CD4-positive, alpha-beta T cell treated with Interleukin-4 for 1 hour (primary cell): Measurements from ENCODE around the gene TRAPPC10.

Experiments
- DNase-seq, 2 donors: peaks; one replicate each; pipeline ENCODE4 v3.0.0-alpha.2; 2020 to 2022

The TRAPPC10 gene

GRCh38 chr21:44006017-44006619, 6.0 kb upstream of the TRAPPC10 start:
- DNase-seq: no peak

- no peak for DNase-seq
Observed at GRCh38 chr21:44006656-44007055, 5.5 kb upstream of the TRAPPC10 start.

DNA sequence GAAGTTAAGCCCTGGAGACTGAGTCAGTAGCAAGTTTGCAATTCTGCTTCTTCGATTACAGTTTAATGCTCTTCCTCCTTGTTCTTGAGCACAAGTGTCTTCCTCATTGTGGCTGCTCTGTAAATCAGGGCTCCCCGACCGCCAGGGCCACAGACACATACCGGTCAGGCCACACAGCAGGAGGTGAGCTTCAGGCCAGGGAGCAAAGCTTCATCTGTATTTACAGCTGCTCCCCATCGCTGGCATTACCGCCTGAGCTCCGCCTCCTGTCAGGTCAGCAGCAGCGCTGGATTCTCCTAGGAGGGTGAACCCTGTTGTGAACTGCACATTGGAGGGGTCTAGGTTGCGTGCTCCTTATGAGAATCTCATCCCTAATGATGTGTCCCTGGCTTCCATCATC, 1.7 kb upstream of the TRAPPC10 start:
- DNase-seq: no peak

- no peak for DNase-seq
Observed at GRCh38 chr21:44011123-44011522, 986 bp upstream of the TRAPPC10 start.

GRCh38 chr21:44012474-44013379, 618 bp downstream of the TRAPPC10 start:
- DNase-seq: peak; percentile 82 to 86

DNA sequence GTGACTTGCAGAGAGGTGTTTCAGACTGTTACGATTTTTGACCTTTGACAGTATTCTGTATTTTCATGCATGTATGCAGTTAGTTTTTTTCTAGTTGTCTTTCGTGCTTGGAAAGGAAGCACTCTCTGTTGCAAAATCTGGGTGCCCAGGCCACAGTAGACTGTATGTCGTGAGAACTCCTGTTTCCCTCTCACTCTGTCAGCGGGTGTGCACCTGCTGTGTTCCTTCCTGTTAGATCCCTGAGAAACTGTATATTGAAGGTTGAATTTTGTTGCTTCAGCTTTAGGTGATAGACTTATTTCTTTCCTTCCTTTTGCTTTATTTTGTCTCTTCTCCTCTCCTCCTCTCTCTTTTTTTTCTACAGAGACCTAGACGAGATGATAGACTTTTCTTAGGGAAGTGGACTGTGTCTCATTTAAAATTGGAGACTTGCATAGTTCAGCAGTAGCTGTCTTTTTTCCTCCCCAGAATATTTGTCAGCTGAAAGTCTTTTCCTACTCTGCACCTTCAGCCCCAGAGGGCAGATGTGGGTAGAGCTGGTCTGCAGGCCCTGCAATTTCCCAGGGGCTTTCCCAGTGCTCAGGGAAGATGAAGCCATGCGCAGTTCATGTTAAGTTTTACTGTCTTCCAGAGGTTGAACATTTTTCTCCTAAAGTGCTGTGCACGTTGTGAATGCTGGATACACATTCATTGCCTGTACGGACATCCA, 1.4 kb downstream of the TRAPPC10 start:
- peak; percentile 25 to 55 for DNase-seq

DNA sequence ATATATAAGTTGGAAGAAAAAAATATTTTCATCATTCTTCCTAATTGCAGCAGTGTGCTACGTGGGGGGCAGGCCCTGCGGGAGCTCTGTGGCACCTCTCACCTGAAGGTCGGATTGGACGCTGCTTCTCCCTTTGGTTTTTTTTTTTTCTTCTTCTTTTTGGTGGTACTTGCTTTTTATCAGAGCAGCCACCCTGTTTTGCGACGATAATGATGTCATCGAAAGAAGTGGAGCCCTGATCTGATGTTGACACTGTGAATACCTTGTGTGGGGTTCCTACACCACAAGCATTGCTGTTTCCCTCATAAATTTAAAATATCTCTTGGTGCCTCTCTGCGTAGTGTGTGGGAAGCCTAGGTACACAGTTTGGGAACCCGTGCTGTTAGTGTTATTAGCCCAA, 5.5 kb downstream of the TRAPPC10 start:
- no peak for DNase-seq

DNA sequence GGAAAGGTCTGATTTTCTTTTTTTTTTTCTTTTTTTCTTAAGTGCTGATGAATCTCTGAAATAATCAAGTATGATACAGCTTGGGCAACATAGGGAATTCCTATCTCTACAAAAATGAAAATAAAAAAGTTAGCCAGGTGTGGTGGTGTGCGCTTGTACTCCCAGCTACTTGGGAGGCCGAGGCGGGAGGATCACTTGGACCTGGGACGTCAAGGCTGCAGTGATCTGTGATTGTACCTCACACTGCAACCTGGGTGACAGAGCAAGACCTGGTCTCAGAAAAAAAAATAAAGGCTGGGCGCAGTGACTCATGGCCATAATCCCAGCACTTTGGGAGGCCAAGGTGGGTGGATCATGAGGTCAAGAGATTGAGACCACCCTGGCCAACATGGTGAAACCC, 6.0 kb downstream of the TRAPPC10 start:
- DNase-seq: no peak

- no peak for DNase-seq
Observed at GRCh38 chr21:44018813-44019567, 6.9 kb downstream of the TRAPPC10 start.

GRCh38 chr21:44019568-44019958, 7.5 kb downstream of the TRAPPC10 start:
- no peak for DNase-seq

- no peak for DNase-seq
Observed at GRCh38 chr21:44020551-44020950, 8.4 kb downstream of the TRAPPC10 start.

GRCh38 chr21:44021064-44021463, 9.0 kb downstream of the TRAPPC10 start:
- DNase-seq: no peak

GRCh38 chr21:44024257-44024656, 12.1 kb downstream of the TRAPPC10 start:
- DNase-seq: no peak

DNA sequence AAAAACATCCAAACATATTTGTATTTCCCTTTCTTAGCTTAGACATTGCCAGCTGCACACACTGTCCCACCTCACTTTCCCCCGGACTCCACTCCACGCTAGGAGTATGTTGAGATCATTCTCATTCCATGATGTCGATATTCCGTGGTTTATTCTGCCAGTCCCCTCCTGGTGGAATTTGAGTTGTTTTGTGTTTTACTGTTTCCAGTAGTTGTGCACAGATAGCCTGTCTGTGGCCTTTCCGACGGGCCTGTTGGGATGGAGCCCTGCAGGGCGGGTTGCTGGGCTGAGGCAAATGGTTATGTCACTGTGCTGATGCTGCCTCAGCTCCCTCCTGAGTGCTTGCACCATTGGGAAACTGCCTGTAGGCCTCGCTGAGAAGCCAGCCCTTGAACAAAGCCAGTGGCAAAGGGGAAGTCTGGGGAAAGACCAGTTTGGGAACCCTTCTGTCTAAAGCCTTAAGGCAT, 12.8 kb downstream of the TRAPPC10 start:
- peak in 1 of 2 donors; percentile 26 for DNase-seq

GRCh38 chr21:44027607-44028286, 15.6 kb downstream of the TRAPPC10 start:
- no peak for DNase-seq

DNA sequence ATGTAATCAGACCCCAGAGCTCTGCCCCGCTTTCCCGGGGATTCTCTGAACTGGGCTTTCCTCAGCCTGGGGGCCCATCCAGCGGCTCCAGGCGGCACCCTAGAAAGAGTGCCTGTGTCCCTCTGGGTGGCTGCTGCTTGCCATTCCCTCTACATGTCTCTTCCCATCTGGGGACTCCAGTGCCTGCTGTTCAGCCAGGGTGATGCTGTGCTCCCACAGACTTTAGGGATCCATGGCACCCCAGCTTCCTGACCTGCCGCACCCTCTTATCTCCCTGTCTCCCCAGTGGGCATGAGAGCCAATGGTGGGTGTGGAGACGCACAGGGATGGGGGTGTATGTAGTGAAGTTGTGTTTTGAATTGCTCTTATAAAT, 16.2 kb downstream of the TRAPPC10 start:
- DNase-seq: no peak

DNA sequence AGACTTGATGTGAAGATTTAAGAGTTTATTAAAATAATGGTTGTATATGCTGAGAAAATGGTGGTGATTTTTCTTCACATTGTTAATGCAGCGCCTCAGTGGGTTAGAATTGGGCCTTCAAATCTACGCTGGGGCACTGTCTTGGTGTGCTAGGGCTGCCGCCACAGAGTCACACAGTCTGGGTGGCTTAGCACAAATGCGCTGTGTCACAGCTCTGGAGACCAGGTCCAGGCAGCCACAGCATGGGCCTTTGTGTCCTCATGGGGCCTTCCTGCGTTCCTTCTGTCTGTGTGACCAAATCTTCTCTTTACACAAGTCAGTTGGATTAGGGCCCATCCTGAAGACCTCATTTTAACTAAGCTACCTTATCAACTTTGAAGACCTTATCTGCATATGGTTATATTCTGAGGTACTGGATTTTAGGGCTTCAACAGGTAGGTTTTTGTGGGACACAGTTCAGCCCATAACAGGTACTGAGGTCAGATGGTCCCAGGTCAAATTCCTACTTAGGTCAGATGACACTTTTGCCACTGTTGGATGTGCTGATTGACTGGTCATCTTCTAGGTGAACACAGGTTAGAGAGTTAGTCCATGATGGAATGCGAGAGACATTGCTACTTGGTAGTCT, 17.5 kb downstream of the TRAPPC10 start:
- DNase-seq: no peak

DNA sequence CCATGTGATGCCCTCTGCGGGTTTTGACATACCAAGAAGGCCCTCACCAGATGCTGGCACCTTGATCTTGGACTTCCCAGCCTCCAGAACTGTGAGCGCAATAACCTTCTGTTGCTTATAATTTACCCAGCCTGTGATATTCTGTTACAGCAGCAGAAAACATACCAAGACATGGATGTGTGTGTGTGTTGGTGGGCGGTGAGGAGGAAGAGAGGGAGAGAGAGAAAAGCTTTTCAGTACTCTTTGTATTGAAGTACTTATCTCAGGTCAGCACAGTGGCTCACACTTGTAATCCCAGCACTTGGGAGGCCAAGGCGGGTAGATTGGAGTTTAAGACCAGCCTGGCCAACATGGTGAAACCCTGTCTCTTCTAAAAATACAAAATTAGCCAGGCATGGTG, 23.1 kb downstream of the TRAPPC10 start:
- no peak for DNase-seq

DNA sequence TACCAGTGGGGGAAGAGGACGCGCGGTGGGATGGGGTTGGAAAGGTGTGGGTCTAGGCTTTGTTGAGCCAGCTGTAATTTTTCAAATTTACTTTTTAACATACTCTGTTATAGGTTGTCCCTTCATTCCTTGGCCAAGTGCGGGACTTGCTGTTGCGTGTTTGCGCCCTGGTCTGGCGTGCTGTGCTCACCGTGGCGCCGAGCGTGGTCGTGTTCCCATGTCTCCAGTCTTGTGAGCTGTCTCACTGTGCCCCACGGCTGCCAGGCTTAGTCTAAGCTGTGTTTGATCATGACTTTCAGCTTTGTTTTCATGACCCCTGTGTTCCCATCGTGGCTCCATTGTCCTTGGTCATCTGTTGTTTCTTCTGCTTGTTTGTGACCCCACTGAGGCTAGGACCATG, 26.0 kb downstream of the TRAPPC10 start:
- no peak for DNase-seq

GRCh38 chr21:44039828-44040227, 27.7 kb downstream of the TRAPPC10 start:
- no peak for DNase-seq

DNA sequence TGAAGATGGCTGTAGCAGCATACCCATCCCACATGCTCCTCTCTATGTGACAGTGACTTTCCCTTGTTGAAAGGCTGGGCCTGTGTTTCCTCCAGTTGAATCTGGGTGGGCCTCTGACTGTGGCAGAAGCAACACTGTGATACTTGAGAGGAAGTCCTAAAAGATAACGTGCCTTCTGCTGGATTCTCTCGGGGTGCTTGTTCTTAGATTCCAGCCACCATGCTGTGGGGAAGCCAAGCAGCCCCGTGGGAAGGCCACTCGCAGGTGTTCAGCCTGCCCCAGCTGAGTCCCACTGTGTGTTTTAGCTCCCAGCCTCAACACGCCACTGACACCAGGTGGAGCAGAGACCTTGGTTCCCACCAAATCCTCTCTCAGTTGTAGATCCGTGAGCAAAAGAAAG, 31.5 kb downstream of the TRAPPC10 start:
- no peak for DNase-seq

DNA sequence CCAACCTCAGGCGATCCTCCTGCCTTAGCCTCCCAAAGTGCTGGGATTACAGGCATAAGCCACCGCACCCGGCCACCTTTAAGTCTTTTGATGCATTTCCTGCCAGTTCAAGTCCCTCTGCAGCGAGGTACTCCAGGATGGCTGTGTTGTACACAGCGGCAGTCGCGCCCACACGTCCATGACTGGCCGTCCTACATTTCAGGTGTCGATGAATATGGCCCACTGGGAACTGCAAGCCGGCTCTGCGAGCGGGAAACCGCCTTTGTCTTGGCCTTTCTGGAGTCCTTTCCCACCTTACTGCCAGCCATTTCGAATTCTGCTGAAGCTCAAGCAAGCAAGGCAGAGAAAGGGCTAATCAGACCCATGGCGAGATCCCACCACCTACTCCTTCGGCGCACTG, 34.6 kb downstream of the TRAPPC10 start:
- DNase-seq: no peak
